HepG2 (cell line): ENCODE results near the gene KAZALD1. TPM values are rescaled to one million over a fixed set of nuclear protein-coding genes. Genes with fewer than 3 reads are reported as not detected.

Experiments used
- ATAC-seq: fragments of 200-7000 bp; cut with Tn5 transposase; 3 replicates; pipeline ENCODE4 v1.9.1; 2020; ENCODE audit warnings: mild to moderate bottlenecking, moderate library complexity
- BruUV-seq: library from RNA; stranded (reverse); fragments of 400-500 nt; replicated peaks from 2 replicates; lab custom pipeline; 2021; lab: Mats Ljungman, UMichigan
- CTCF ChIA-PET: fragments of 300-600 bp; formaldehyde crosslinking; extraction: SDS; loops from one replicate; lab custom pipeline; 2021; ENCODE audit warnings: low total read pairs, inconsistent platforms, low intra/inter-chr PET ratio; lab: Yijun Ruan, JAX
- POLR2A ChIA-PET: fragments of 350-600 bp; sonication (Branson Sonifier 250); formaldehyde crosslinking; loops from one replicate; lab custom pipeline; 2020; ENCODE audit warnings: antibody characterized with exemption, inconsistent platforms; lab: Yijun Ruan, JAX
- DNase-seq: peaks from one replicate; pipeline ENCODE4 v3.0.0-alpha.2; 2015; ENCODE audit warnings: low spot score
- FAIRE-seq: peaks from 3 replicates; lab custom pipeline; 2011; peaks lifted over from hg19 to GRCh38; lab: Jason Lieb, UNC
- H2AFZ ChIP-seq: one replicate; pipeline ENCODE4 v1.6.1; 2011; ENCODE audit warnings: low read length, inconsistent platforms
- H3K27ac ChIP-seq: fragments of 300-600 bp; 3 replicates; pipeline ENCODE4 v1.8.0; 2011; ENCODE audit warnings: mixed run types, mild to moderate bottlenecking, mixed read lengths, low read length, inconsistent platforms; ENCODE audit not compliant: insufficient read depth; ENCODE audit errors: extremely low read length
- H3K27me3 ChIP-seq, 2 experiments: fragments of 200-600 bp in 1 of 2; 2 replicates in 1 of 2; 3 replicates in 1 of 2; pipeline versions ENCODE4 v1.6.0 to v1.8.0; 2011; ENCODE audit warnings: low read length in 2 of 2, mild to moderate bottlenecking in 2 of 2, moderate library complexity in 2 of 2, inconsistent platforms in 1 of 2; ENCODE audit not compliant: insufficient read depth in 2 of 2, control insufficient read depth in 1 of 2
- H3K36me3 ChIP-seq, 2 experiments: fragments of 200-600 bp in 1 of 2; replicated peaks in 1 of 2; 2 replicates in 1 of 2; 3 replicates in 1 of 2; pipeline versions ENCODE4 v1.5.1 to v1.8.0; 2011; ENCODE audit warnings: low read length in 2 of 2, inconsistent platforms in 1 of 2; ENCODE audit not compliant: insufficient read depth in 2 of 2, control insufficient read depth in 1 of 2
- H3K4me1 ChIP-seq: 2 replicates; pipeline ENCODE4 v1.5.1; 2012; ENCODE audit warnings: low read length, inconsistent platforms; ENCODE audit not compliant: insufficient read depth
- H3K4me2 ChIP-seq: 2 replicates; pipeline ENCODE4 v1.6.0; 2011; ENCODE audit warnings: low read depth, low read length, inconsistent platforms
- H3K4me3 ChIP-seq, 3 experiments: fragments of 200-600 bp in 1 of 3; sonication (generic), shearing (Covaris generic) in 1 of 3; replicated peaks in 1 of 3; 2 replicates each; pipeline ENCODE4 v1.5.1; 2011 to 2016; ENCODE audit warnings: low read length in 3 of 3, inconsistent platforms in 2 of 3, low read depth in 2 of 3, mild to moderate bottlenecking in 2 of 3, control low read depth in 1 of 3, mixed read lengths in 1 of 3; ENCODE audit not compliant: insufficient read depth in 1 of 3
- H3K79me2 ChIP-seq: one replicate; pipeline ENCODE4 v1.6.1; 2011; ENCODE audit warnings: low read length, inconsistent platforms; ENCODE audit not compliant: insufficient read depth
- H3K9ac ChIP-seq: 2 replicates; pipeline ENCODE4 v1.6.0; 2011; ENCODE audit warnings: mild to moderate bottlenecking, low read depth, low read length, inconsistent platforms; ENCODE audit not compliant: insufficient read depth
- H3K9me3 ChIP-seq: 2 replicates; pipeline ENCODE4 v1.5.1; 2012; ENCODE audit warnings: mild to moderate bottlenecking, low read length
- H4K20me1 ChIP-seq: 2 replicates; pipeline ENCODE4 v1.6.0; 2011; ENCODE audit warnings: inconsistent platforms, mild to moderate bottlenecking, low read length, moderate library complexity; ENCODE audit not compliant: insufficient read depth
- HDAC2 ChIP-seq: sonication (generic); formaldehyde crosslinking; IDR thresholded peaks from 2 replicates; pipeline ENCODE4 v1.4.0; 2020; ENCODE audit warnings: missing genetic modification reagents
- STAT5B ChIP-seq: sonication (generic); formaldehyde crosslinking; IDR thresholded peaks from 2 replicates; pipeline ENCODE4 v1.4.0; 2020; ENCODE audit warnings: missing genetic modification reagents
- WGBS: methylation state at CpG from one replicate; pipeline ENCODE4 v1.1.6; 2017; ENCODE audit warnings: low lambda C conversion rate; 5-methylcytosine and 5-hydroxymethylcytosine counted together
- in situ Hi-C: cut with HindIII; loops from 2 replicates; pipeline ENCODE4 v1.10.0; 2017; ENCODE audit warnings: low pct_unique_long_range_greater_than_20kb; ENCODE audit not compliant: extremely low pct_ligation_motif_present
- intact Hi-C: fragments of 100-400 bp; cut with micrococcal nuclease; formaldehyde crosslinking; loops from one replicate; pipeline ENCODE4 v1.10.0; 2022; ENCODE audit not compliant: unreplicated experiment
- polyA plus RNA-seq, 8 experiments: library from polyadenylated mRNA; depleted of rRNA in 3 of 8; stranded (reverse) in 7 of 8; unstranded in 1 of 8; fragments of >200 nt; fragmentation: Illumina TruSeq in 4 of 8; extraction: Trizol in 4 of 8; gene quantifications; 2 replicates each; pipeline versions ENCODE4 v1.2.1 to v1.2.3, GENCODE V29; 2011 to 2016; ENCODE audit warnings: low read depth in 4 of 8, missing spikeins in 1 of 8, mixed read lengths in 1 of 8; ENCODE audit not compliant: insufficient read depth in 1 of 8
- total RNA-seq, 5 experiments: library from RNA; depleted of rRNA; stranded (reverse); fragments of >200 nt; fragmentation: Illumina TruSeq; extraction: Trizol; gene quantifications; 2 replicates each; pipeline ENCODE4 v1.2.3, GENCODE V29; 2016; ENCODE audit warnings: low read depth in 1 of 5
- TF ChIP-seq, protein P1 (sequence below): sonication (generic); formaldehyde crosslinking; IDR thresholded peaks from 2 replicates; pipeline ENCODE4 v1.8.1; 2023; ENCODE audit warnings: mild to moderate bottlenecking, missing genetic modification reagents, borderline replicate concordance
- TF ChIP-seq, protein P2 (sequence below): sonication (generic); formaldehyde crosslinking; IDR thresholded peaks from 2 replicates; pipeline ENCODE4 v1.4.0; 2020; ENCODE audit warnings: mild to moderate bottlenecking, missing genetic modification reagents
- TF ChIP-seq, protein P3 (sequence below): sonication (generic); IDR thresholded peaks from 2 replicates; pipeline ENCODE4 v1.6.1; 2016; ENCODE audit warnings: low read depth, borderline replicate concordance
- TF ChIP-seq, protein P4 (sequence below): sonication (generic); formaldehyde crosslinking; IDR thresholded peaks from 2 replicates; pipeline ENCODE4 v1.4.0; 2020; ENCODE audit warnings: mild to moderate bottlenecking, missing genetic modification reagents

Gene KAZALD1
- total and polyA plus RNA-seq, 2 of the 13 experiments (the other 11 are each of a cell fraction or from before 2014, with no cell fraction given): 16.7 to 27.7 TPM

DNA sequence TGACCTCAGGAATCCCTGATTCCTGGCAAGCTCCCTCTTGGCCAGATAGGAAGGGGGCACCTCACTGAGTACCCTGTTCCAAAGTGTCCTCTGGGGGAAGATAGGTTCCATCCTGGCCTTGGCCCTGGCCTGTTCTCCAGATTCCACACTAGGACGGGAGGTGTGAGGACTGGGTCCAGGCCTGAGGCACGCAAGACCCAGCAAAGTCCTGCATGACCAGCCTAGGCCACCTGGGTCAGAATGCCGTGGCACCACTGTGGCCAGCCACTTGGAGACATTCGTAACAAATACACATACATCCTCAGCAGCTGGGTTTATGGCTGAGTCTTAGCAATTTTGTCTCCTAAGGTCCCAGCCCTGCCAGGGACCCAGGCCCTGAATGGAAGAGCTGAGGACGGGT lies 46.0 kb downstream of the KAZALD1 start:
- Histone ChIP-seq H3K27ac (no peak overlapping the region), H3K36me3 (no peaks in the 10 kb centered on the region), H2AFZ (no peak overlapping the region), H3K4me1 (peaks cover 17% of the 10 kb centered on the region), H3K4me2 (no peak overlapping the region), H3K79me2 (no peaks in the 10 kb centered on the region), H3K27me3 (peaks cover 4 to 22% of the 10 kb centered on the region in 2 experiments; a peak in 2 of 5 replicates), H4K20me1 (no peaks in the 10 kb centered on the region), H3K9me3 (no peaks in the 10 kb centered on the region), H3K4me3 (no peak overlapping the region), H3K9ac (no peak overlapping the region)
- WGBS: 33% methylated on average over 3 of the region's 5 CpGs
- TF ChIP-seq, protein P1, sequence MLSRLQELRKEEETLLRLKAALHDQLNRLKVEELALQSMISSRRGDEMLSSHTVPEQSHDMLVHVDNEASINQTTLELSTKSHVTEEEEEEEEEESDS (CRISPR knock-in tag): no peak
- TF ChIP-seq STAT5B (CRISPR knock-in tag) (no peak), HDAC2 (no peak)
- TF ChIP-seq, protein P2, sequence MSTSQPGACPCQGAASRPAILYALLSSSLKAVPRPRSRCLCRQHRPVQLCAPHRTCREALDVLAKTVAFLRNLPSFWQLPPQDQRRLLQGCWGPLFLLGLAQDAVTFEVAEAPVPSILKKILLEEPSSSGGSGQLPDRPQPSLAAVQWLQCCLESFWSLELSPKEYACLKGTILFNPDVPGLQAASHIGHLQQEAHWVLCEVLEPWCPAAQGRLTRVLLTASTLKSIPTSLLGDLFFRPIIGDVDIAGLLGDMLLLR (CRISPR knock-in tag): no peak
- TF ChIP-seq, protein P3, sequence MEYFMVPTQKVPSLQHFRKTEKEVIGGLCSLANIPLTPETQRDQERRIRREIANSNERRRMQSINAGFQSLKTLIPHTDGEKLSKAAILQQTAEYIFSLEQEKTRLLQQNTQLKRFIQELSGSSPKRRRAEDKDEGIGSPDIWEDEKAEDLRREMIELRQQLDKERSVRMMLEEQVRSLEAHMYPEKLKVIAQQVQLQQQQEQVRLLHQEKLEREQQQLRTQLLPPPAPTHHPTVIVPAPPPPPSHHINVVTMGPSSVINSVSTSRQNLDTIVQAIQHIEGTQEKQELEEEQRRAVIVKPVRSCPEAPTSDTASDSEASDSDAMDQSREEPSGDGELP: no peak
- TF ChIP-seq, protein P4, sequence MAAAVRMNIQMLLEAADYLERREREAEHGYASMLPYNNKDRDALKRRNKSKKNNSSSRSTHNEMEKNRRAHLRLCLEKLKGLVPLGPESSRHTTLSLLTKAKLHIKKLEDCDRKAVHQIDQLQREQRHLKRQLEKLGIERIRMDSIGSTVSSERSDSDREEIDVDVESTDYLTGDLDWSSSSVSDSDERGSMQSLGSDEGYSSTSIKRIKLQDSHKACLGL: no peak
- in situ Hi-C loops (no loop called here), intact Hi-C loops (no loop called here)
- ChIA-PET POLR2A (no interaction called here), CTCF (no interaction called here)
- no peak for DNase-seq
- no peak; the same call in 2 of the 3 replicates for ATAC-seq
- BruUV-seq: no TSS peak
- FAIRE-seq: no peak
